HEK293 (cell line): Measurements from ENCODE around the gene TNFRSF25.

Experiments
- GLI2 ChIP-seq: fragments of 450-650 bp; formaldehyde crosslinking; IDR thresholded peaks from 2 replicates; pipeline ENCODE4; 2017; ENCODE audit warnings: missing biosample characterization, missing genetic modification characterization, low read depth, borderline replicate concordance
- INSM2 ChIP-seq: fragments of 450-650 bp; formaldehyde crosslinking; IDR thresholded peaks from 2 replicates; pipeline ENCODE4 v1.5.1; 2016; ENCODE audit warnings: missing biosample characterization, missing genetic modification characterization
- SALL2 ChIP-seq: fragments of 450-650 bp; formaldehyde crosslinking; IDR thresholded peaks from 2 replicates; pipeline ENCODE4 v1.5.0; 2017; ENCODE audit warnings: missing biosample characterization, mild to moderate bottlenecking, missing genetic modification characterization, borderline replicate concordance
- SETDB1 ChIP-seq: IDR thresholded peaks from one replicate; pipeline ENCODE4 v1.6.1; 2017; ENCODE audit warnings: mild to moderate bottlenecking, low read length, moderate library complexity, mixed read lengths; ENCODE audit not compliant: insufficient read length
- SP3 ChIP-seq: fragments of 450-650 bp; formaldehyde crosslinking; IDR thresholded peaks from 2 replicates; pipeline ENCODE4 v1.5.1; 2016; ENCODE audit warnings: missing biosample characterization, missing genetic modification characterization
- ZBTB21 ChIP-seq: fragments of 450-650 bp; formaldehyde crosslinking; IDR thresholded peaks from 2 replicates; pipeline ENCODE4 v1.5.1; 2017; ENCODE audit warnings: missing biosample characterization, missing genetic modification characterization
- ZBTB7A ChIP-seq: fragments of 450-650 bp; formaldehyde crosslinking; IDR thresholded peaks from 2 replicates; pipeline ENCODE4 v1.5.1; 2016; ENCODE audit warnings: low read depth, missing biosample characterization, missing genetic modification characterization
- ZNF114 ChIP-seq: fragments of 450-650 bp; formaldehyde crosslinking; IDR thresholded peaks from 2 replicates; pipeline ENCODE4 v1.5.0; 2017; ENCODE audit warnings: missing biosample characterization, missing genetic modification characterization
- ZNF248 ChIP-seq: fragments of 450-650 bp; formaldehyde crosslinking; IDR thresholded peaks from 2 replicates; pipeline ENCODE4 v1.5.1; 2017; ENCODE audit warnings: missing biosample characterization, missing genetic modification characterization
- ZNF341 ChIP-seq: fragments of 450-650 bp; formaldehyde crosslinking; IDR thresholded peaks from 2 replicates; pipeline ENCODE4; 2016; ENCODE audit warnings: low read depth, missing biosample characterization, missing genetic modification characterization
- ZNF354C ChIP-seq: fragments of 450-650 bp; formaldehyde crosslinking; IDR thresholded peaks from 2 replicates; pipeline ENCODE4 v1.5.1; 2016; ENCODE audit warnings: missing biosample characterization, missing genetic modification characterization, low read depth, borderline replicate concordance
- ZNF362 ChIP-seq: fragments of 450-650 bp; formaldehyde crosslinking; IDR thresholded peaks from 2 replicates; pipeline ENCODE4 v1.5.1; 2016; ENCODE audit warnings: missing biosample characterization, missing genetic modification characterization
- ZNF366 ChIP-seq: fragments of 450-650 bp; formaldehyde crosslinking; conservative IDR thresholded peaks from 2 replicates; pipeline ENCODE4 v1.5.1; 2016; ENCODE audit warnings: missing biosample characterization, missing genetic modification characterization
- ZNF394 ChIP-seq: fragments of 450-650 bp; formaldehyde crosslinking; IDR thresholded peaks from 2 replicates; pipeline ENCODE4 v1.5.1; 2016; ENCODE audit warnings: missing biosample characterization, missing genetic modification characterization, mild to moderate bottlenecking, moderate library complexity, borderline replicate concordance
- ZNF473 ChIP-seq: fragments of 450-650 bp; formaldehyde crosslinking; IDR thresholded peaks from 2 replicates; pipeline ENCODE4 v1.5.1; 2017; ENCODE audit warnings: missing biosample characterization, missing genetic modification characterization
- ZNF48 ChIP-seq: fragments of 450-650 bp; formaldehyde crosslinking; IDR thresholded peaks from 2 replicates; pipeline ENCODE4 v1.5.1; 2016; ENCODE audit warnings: missing biosample characterization, missing genetic modification characterization
- ZNF529 ChIP-seq: fragments of 450-650 bp; formaldehyde crosslinking; IDR thresholded peaks from 2 replicates; pipeline ENCODE4 v1.5.1; 2017; ENCODE audit warnings: missing genetic modification characterization, missing biosample characterization; ENCODE audit not compliant: insufficient replicate concordance
- ZNF585B ChIP-seq: fragments of 450-650 bp; formaldehyde crosslinking; IDR thresholded peaks from 2 replicates; pipeline ENCODE4 v1.5.1; 2016; ENCODE audit warnings: missing biosample characterization, missing genetic modification characterization
- ZNF610 ChIP-seq: fragments of 450-650 bp; formaldehyde crosslinking; IDR thresholded peaks from 2 replicates; pipeline ENCODE4 v1.5.1; 2016; ENCODE audit warnings: missing biosample characterization, missing genetic modification characterization, borderline replicate concordance
- ZNF626 ChIP-seq: fragments of 450-650 bp; sonication (Bioruptor Pico); formaldehyde crosslinking; IDR thresholded peaks from 2 replicates; pipeline ENCODE4 v1.5.1; 2018; ENCODE audit warnings: missing biosample characterization, missing genetic modification characterization, inconsistent platforms
- ZNF704 ChIP-seq: fragments of 450-650 bp; formaldehyde crosslinking; IDR thresholded peaks from 2 replicates; pipeline ENCODE4 v1.5.1; 2016; ENCODE audit warnings: missing biosample characterization, missing genetic modification characterization
- ZNF792 ChIP-seq: fragments of 450-650 bp; formaldehyde crosslinking; IDR thresholded peaks from 2 replicates; pipeline ENCODE4 v1.5.1; 2016; ENCODE audit warnings: missing biosample characterization, missing genetic modification characterization
- ZNF830 ChIP-seq: fragments of 450-650 bp; IDR thresholded peaks from 2 replicates; pipeline ENCODE4 v1.5.0; 2018; ENCODE audit warnings: missing biosample characterization, missing genetic modification characterization, low read depth, mild to moderate bottlenecking, moderate library complexity
- ZNF837 ChIP-seq: fragments of 450-650 bp; formaldehyde crosslinking; IDR thresholded peaks from 2 replicates; pipeline ENCODE4 v1.5.1; 2016; ENCODE audit warnings: missing biosample characterization, missing genetic modification characterization
- TF ChIP-seq, protein P1 (sequence below): fragments of 450-650 bp; formaldehyde crosslinking; conservative IDR thresholded peaks from 2 replicates; pipeline ENCODE4 v1.5.1; 2016; ENCODE audit warnings: low read depth, missing biosample characterization, missing genetic modification characterization
- TF ChIP-seq, protein P2 (sequence below): fragments of 450-650 bp; formaldehyde crosslinking; IDR thresholded peaks from 2 replicates; pipeline ENCODE4 v1.5.1; 2016; ENCODE audit warnings: missing biosample characterization, missing genetic modification characterization, borderline replicate concordance
- TF ChIP-seq, protein P3 (sequence below): fragments of 450-650 bp; formaldehyde crosslinking; IDR thresholded peaks from 2 replicates; pipeline ENCODE4 v1.5.1; 2016; ENCODE audit warnings: missing biosample characterization, missing genetic modification characterization

The TNFRSF25 gene

GRCh38 chr1:6490181-6491080 is 24.5 kb upstream of the TNFRSF25 start (continued):
- TF ChIP-seq, protein P1, sequence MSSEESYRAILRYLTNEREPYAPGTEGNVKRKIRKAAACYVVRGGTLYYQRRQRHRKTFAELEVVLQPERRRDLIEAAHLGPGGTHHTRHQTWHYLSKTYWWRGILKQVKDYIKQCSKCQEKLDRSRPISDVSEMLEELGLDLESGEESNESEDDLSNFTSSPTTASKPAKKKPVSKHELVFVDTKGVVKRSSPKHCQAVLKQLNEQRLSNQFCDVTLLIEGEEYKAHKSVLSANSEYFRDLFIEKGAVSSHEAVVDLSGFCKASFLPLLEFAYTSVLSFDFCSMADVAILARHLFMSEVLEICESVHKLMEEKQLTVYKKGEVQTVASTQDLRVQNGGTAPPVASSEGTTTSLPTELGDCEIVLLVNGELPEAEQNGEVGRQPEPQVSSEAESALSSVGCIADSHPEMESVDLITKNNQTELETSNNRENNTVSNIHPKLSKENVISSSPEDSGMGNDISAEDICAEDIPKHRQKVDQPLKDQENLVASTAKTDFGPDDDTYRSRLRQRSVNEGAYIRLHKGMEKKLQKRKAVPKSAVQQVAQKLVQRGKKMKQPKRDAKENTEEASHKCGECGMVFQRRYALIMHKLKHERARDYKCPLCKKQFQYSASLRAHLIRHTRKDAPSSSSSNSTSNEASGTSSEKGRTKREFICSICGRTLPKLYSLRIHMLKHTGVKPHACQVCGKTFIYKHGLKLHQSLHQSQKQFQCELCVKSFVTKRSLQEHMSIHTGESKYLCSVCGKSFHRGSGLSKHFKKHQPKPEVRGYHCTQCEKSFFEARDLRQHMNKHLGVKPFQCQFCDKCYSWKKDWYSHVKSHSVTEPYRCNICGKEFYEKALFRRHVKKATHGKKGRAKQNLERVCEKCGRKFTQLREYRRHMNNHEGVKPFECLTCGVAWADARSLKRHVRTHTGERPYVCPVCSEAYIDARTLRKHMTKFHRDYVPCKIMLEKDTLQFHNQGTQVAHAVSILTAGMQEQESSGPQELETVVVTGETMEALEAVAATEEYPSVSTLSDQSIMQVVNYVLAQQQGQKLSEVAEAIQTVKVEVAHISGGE (tag by site-specific recombination), result peak; percentile 93
- TF ChIP-seq ZNF529 (tag by site-specific recombination) (no peak), ZBTB21 (tag by site-specific recombination) (no peak; the same call in 1 of the 2 replicates), ZNF354C (no peak), ZNF626 (tag by site-specific recombination) (no peak), ZNF394 (tag by site-specific recombination) (0 out of 2 replicates have a peak, but pooled peaks have one; percentile 41), ZNF362 (tag by site-specific recombination) (no peak), ZBTB7A (peak; percentile 95), ZNF585B (tag by site-specific recombination) (no peak; the same call in 1 of the 2 replicates), ZNF610 (no peak), ZNF473 (tag by site-specific recombination) (no peak), ZNF366 (no peak; the same call in 1 of the 2 replicates), ZNF48 (tag by site-specific recombination) (no peak), SALL2 (no peak), ZNF114 (tag by site-specific recombination) (no peak), ZNF248 (tag by site-specific recombination) (no peak), SP3 (tag by site-specific recombination) (peak; percentile 55), GLI2 (tag by site-specific recombination) (no peak), ZNF792 (tag by site-specific recombination) (0 out of 2 replicates have a peak, but pooled peaks have one; percentile 23), ZNF830 (tag by site-specific recombination) (no peak), ZNF704 (tag by site-specific recombination) (0 out of 2 replicates have a peak, but pooled peaks have one; percentile 41), INSM2 (tag by site-specific recombination) (no peak), SETDB1 (no peak), ZNF341 (tag by site-specific recombination) (peak; percentile 62), ZNF837 (tag by site-specific recombination) (no peak)
- TF ChIP-seq, protein P2, sequence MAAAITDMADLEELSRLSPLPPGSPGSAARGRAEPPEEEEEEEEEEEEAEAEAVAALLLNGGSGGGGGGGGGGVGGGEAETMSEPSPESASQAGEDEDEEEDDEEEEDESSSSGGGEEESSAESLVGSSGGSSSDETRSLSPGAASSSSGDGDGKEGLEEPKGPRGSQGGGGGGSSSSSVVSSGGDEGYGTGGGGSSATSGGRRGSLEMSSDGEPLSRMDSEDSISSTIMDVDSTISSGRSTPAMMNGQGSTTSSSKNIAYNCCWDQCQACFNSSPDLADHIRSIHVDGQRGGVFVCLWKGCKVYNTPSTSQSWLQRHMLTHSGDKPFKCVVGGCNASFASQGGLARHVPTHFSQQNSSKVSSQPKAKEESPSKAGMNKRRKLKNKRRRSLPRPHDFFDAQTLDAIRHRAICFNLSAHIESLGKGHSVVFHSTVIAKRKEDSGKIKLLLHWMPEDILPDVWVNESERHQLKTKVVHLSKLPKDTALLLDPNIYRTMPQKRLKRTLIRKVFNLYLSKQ (tag by site-specific recombination), result no peak; the same call in 1 of the 2 replicates
- TF ChIP-seq, protein P3, sequence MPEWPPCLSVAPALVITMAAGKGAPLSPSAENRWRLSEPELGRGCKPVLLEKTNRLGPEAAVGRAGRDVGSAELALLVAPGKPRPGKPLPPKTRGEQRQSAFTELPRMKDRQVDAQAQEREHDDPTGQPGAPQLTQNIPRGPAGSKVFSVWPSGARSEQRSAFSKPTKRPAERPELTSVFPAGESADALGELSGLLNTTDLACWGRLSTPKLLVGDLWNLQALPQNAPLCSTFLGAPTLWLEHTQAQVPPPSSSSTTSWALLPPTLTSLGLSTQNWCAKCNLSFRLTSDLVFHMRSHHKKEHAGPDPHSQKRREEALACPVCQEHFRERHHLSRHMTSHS (tag by site-specific recombination), result no peak
